H1 (cell line): Measurements from ENCODE around the gene TRAPPC3.

ENCODE experiments used
- CEBPB ChIP-seq: IDR thresholded peaks from 2 replicates; pipeline ENCODE4 v1.6.1; 2012; ENCODE audit warnings: low read depth, low read length
- CHD2 ChIP-seq: IDR thresholded peaks from 2 replicates; pipeline ENCODE4 v1.6.1; 2012; ENCODE audit warnings: low read length, improper control_type of control experiment
- CREB1 ChIP-seq: IDR thresholded peaks from 2 replicates; pipeline ENCODE4 v1.6.1; 2012; ENCODE audit warnings: inconsistent platforms
- EP300 ChIP-seq, 2 experiments: IDR thresholded peaks; 1 replicate in 1 of 2; 2 replicates in 1 of 2; pipeline ENCODE4 v1.6.1; 2011 to 2012; ENCODE audit warnings: low read depth in 2 of 2, low read length in 2 of 2, mild to moderate bottlenecking in 2 of 2, borderline replicate concordance in 1 of 2, inconsistent platforms in 1 of 2, moderate library complexity in 1 of 2
- EZH2 ChIP-seq: fragments of 200-600 bp; sonication (generic); IDR thresholded peaks from 2 replicates; pipeline ENCODE4 v1.7.1; 2012; ENCODE audit warnings: low read depth, mild to moderate bottlenecking, moderate library complexity, low read length, inconsistent platforms; ENCODE audit not compliant: severe bottlenecking
- JUND ChIP-seq: IDR thresholded peaks from 2 replicates; pipeline ENCODE4 v1.6.1; 2011; ENCODE audit warnings: mild to moderate bottlenecking, improper control_type of control experiment, low read length
- POLR2A ChIP-seq, 2 experiments: IDR thresholded peaks; 1 replicate in 1 of 2; 2 replicates in 1 of 2; pipeline ENCODE4 v1.6.1; 2011; ENCODE audit warnings: low read depth in 2 of 2, low read length in 2 of 2, mild to moderate bottlenecking in 2 of 2; ENCODE audit errors: control extremely low read depth in 1 of 2
- POLR2AphosphoS5 ChIP-seq: IDR thresholded peaks from 2 replicates; pipeline ENCODE4 v1.6.1; 2011; ENCODE audit warnings: low read depth, low read length
- RBBP5 ChIP-seq: IDR thresholded peaks from 2 replicates; pipeline ENCODE4 v1.7.1; 2012; ENCODE audit warnings: low read depth, mild to moderate bottlenecking, inconsistent platforms, low read length, moderate library complexity, borderline replicate concordance
- RFX5 ChIP-seq: IDR thresholded peaks from 2 replicates; pipeline ENCODE4 v1.6.1; 2011; ENCODE audit warnings: low read depth, low read length, improper control_type of control experiment, borderline replicate concordance
- YY1 ChIP-seq: IDR thresholded peaks from 2 replicates; pipeline ENCODE4 v1.6.1; 2011; ENCODE audit warnings: low read depth, mild to moderate bottlenecking, low read length
- TF ChIP-seq, protein P1 (sequence below), 3 experiments: IDR thresholded peaks; 1 replicate in 2 of 3; 2 replicates in 1 of 3; pipeline versions ENCODE4 v1.5.1 to v1.6.1; 2011; ENCODE audit warnings: low read length in 3 of 3, mild to moderate bottlenecking in 3 of 3, inconsistent platforms in 2 of 3, low read depth in 1 of 3, moderate library complexity in 1 of 3; ENCODE audit not compliant: insufficient read depth in 1 of 3; ENCODE audit errors: control extremely low read depth in 1 of 3

DNA sequence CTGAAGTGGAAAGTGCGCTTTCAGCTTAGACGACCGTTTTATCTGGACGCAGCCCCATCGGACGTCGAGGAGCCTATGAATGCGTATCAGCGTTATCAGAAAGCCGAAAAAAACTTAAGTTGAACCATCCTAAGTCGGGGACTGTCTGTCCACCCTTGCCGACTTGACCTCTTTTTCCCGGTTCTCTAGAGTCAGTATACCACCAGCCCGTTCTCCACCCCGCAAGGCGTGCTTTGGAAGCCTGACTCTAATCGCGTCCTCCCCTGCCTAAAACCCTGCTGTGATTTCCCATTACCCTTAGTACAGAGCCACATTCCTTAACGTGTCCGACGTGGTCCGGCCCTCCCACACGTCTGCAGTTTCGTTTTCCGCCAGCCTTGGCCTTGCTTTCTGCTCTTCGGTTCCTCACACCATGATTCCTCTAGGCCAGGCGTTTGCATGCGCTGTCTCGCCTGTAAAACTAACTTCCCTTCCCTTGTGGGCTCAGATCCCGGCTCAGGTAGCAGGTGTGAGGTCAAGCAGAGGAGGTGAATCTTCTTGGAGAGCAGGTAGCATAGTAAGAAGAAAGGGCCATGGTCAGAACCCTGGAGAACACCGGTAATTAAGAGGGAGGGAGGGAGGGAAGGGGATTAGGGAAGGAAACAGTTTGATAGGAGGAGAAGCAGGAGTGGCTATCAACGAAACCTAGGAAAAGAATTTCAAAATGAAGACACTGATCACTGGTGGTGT lies 59.7 kb downstream of the TRAPPC3 start:
- TF ChIP-seq POLR2A (IDR thresholded peaks at IDR 0.05; ENCODE audit: control extremely low read depth in 1 of 2, low read depth in 2 of 2, low read length in 2 of 2) = no peak
- no peak for TF ChIP-seq EZH2
- no peak for TF ChIP-seq CEBPB
- no peak for TF ChIP-seq RBBP5
- TF ChIP-seq RFX5 = no peak
- no peak for TF ChIP-seq YY1
- TF ChIP-seq, protein P1, sequence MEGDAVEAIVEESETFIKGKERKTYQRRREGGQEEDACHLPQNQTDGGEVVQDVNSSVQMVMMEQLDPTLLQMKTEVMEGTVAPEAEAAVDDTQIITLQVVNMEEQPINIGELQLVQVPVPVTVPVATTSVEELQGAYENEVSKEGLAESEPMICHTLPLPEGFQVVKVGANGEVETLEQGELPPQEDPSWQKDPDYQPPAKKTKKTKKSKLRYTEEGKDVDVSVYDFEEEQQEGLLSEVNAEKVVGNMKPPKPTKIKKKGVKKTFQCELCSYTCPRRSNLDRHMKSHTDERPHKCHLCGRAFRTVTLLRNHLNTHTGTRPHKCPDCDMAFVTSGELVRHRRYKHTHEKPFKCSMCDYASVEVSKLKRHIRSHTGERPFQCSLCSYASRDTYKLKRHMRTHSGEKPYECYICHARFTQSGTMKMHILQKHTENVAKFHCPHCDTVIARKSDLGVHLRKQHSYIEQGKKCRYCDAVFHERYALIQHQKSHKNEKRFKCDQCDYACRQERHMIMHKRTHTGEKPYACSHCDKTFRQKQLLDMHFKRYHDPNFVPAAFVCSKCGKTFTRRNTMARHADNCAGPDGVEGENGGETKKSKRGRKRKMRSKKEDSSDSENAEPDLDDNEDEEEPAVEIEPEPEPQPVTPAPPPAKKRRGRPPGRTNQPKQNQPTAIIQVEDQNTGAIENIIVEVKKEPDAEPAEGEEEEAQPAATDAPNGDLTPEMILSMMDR (IDR thresholded peaks at IDR 0.05; ENCODE audit: control extremely low read depth in 1 of 3, insufficient read depth in 1 of 3, low read depth in 1 of 3, low read length in 3 of 3) = no peak
- peak; percentile 38; the same call in 1 of the 2 replicates for TF ChIP-seq POLR2AphosphoS5
- no peak for TF ChIP-seq CREB1
- TF ChIP-seq EP300 (IDR thresholded peaks at IDR 0.05; ENCODE audit: borderline replicate concordance in 1 of 2, low read depth in 2 of 2, low read length in 2 of 2) = no peak
- TF ChIP-seq JUND = no peak
- no peak for TF ChIP-seq CHD2
